ENCODE data around the gene ZNF669.
"Not testable (repeated sequence)": the region's sequence is repeated elsewhere in the genome, so short reads cannot be mapped to it uniquely, and the experiment has no call there.

DNA sequence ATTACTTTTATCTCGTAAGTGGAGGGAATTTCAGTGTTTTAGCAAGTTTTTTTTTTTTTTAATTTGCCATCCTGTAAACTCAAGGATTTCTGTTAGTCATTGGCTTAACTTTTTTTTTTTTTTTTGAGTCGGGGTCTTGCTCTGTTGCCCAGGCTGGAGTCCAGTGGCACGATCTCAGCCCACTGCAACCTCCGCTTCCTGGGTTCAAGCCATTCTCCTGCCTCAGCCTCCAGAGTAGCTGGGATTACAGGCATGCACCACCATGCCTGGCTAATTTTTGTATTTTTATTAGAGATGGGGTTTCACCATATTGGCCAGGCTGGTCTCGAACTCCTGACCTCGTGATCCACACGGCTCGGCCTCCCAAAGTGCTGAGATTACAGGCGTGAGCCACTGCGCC, 43.0 kb upstream of the ZNF669 start:
- not testable (repeated sequence) for TF ChIP-seq POLR2AphosphoS5 (IDR thresholded peaks at IDR 0.05; ENCODE audit: low read depth); CTCF (IDR thresholded peaks at IDR 0.05; ENCODE audit: insufficient read depth, low read length); SPI1 (IDR thresholded peaks at IDR 0.05; ENCODE audit: borderline replicate concordance, low read depth); GABPA (IDR thresholded peaks at IDR 0.05; ENCODE audit: low read depth)
- TF ChIP-seq, protein P1, sequence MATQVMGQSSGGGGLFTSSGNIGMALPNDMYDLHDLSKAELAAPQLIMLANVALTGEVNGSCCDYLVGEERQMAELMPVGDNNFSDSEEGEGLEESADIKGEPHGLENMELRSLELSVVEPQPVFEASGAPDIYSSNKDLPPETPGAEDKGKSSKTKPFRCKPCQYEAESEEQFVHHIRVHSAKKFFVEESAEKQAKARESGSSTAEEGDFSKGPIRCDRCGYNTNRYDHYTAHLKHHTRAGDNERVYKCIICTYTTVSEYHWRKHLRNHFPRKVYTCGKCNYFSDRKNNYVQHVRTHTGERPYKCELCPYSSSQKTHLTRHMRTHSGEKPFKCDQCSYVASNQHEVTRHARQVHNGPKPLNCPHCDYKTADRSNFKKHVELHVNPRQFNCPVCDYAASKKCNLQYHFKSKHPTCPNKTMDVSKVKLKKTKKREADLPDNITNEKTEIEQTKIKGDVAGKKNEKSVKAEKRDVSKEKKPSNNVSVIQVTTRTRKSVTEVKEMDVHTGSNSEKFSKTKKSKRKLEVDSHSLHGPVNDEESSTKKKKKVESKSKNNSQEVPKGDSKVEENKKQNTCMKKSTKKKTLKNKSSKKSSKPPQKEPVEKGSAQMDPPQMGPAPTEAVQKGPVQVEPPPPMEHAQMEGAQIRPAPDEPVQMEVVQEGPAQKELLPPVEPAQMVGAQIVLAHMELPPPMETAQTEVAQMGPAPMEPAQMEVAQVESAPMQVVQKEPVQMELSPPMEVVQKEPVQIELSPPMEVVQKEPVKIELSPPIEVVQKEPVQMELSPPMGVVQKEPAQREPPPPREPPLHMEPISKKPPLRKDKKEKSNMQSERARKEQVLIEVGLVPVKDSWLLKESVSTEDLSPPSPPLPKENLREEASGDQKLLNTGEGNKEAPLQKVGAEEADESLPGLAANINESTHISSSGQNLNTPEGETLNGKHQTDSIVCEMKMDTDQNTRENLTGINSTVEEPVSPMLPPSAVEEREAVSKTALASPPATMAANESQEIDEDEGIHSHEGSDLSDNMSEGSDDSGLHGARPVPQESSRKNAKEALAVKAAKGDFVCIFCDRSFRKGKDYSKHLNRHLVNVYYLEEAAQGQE (IDR thresholded peaks at IDR 0.05; ENCODE audit: insufficient replicate concordance, low read depth) = not testable (repeated sequence)

Data from HL-60 (cell line).